Measurements from ENCODE around the gene SCMH1.

The SCMH1 gene

DNA sequence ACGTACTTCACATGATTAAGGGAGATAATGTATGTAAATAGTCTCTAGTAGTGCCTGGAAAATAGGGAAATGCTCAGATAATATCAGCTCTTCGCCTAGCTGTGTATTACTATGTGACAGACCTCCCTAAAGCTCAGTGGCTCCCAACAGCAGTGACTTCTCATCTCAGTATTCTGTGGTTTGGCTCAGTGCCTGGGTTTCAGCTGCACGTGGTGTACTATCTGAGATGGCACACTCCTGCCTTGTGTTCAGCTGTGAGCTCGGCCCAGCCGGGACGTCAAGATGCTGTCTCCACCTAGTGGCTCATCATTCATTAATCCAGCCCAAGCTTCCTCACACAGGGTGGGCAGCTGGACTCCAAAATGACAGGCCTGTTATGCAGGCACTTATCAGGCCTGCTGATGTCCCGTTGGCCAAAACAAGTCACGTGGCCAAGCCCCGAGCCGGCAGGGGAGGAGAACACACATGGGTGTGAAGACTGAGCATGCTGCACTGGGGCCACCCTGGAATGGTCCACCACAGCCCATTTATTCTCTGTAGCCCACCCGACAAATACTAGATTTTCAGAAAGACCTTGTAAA, 238.4 kb downstream of the SCMH1 start:
- peak; percentile 99 for DNase-seq (ENCODE audit: low spot score)

GRCh38 chr1:41003127-41003639, 238.9 kb downstream of the SCMH1 start:
- no peak for DNase-seq (ENCODE audit: low spot score)

- DNase-seq (ENCODE audit: low spot score), result no peak
Measured at GRCh38 chr1:40998668-40999067, 243.4 kb downstream of the SCMH1 start.

- no peak for DNase-seq (ENCODE audit: low spot score)
Measured at GRCh38 chr1:40997096-40997495, 245.0 kb downstream of the SCMH1 start.

DNA sequence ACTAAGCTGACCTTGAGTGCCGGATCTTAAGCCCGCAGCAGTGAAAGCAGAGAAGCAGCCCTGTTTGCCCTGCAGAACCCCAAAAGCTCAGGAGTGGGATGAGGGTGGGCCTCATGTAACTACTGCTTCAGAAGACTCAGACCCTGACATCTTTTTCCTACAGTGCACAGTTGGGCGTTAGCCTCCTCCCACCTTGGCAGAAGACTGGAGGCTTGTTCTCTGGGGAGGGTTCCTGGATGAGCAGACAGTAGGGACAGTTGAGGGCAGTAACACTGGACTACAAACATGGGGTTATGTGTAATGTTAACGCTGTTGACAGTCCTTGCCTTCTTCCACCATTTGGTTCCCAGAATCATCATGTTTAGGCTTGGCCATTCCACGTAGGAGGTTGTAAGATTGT, 253.0 kb downstream of the SCMH1 start:
- DNase-seq (ENCODE audit: low spot score), result no peak

DNA sequence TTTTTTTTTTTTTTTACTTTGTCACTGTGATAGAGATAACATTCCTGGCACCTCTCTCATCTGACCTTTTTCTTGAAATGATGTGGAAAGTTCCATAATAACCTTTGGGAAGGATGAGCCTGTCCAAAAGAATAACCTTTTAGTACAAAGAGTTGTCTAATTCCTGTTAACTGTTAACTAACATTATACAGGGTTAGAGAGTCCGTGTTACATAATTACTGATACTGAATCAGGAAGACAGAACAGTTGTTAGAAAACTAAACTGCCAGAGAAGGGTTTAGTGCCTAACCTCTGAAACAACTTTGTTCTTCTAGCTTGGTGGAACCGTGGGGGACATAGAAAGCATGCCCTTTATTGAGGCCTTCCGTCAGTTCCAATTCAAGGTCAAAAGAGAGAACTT, 253.8 kb downstream of the SCMH1 start:
- no peak for DNase-seq (ENCODE audit: low spot score)

DNA sequence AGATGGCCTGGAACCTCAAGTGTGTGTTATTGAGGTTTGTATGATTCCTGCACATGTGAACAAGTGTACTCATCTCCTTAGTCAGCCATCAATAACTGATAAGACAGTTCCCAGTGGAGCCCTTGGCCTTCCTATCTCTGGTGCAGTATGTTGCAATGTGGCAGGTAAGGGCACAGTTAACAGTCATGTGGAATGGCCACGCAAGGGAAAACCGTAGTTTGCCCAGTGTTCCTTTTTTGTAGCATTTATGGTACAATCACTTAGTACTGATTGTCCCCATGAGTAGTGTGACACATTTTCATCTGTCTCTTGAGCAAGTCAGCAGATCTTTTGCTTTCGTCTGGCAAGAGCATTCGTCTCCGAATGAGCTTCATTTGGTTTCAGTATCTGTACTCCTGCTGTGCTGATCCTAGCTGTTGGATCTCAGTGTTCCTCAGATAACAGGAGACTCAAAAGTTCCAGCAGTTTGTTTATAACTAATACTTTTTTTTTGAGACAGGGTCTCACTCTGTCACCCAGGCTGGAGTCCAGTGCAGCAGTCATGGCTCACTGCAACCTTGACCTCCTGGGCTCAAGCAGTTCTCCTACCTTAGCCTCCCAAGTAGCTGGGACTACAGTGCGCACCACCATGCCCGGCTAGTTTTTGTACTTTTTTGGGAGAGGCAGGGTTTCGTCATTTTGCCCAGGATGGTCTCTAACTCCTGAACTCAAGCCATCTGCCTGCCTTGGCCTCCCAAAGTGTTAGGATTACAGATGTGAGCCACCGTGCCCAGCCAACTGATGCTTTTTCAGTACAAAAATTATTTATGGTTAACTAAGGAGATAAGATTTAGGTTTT, 254.4 kb downstream of the SCMH1 start:
- DNase-seq (ENCODE audit: low spot score), result no peak

DNA sequence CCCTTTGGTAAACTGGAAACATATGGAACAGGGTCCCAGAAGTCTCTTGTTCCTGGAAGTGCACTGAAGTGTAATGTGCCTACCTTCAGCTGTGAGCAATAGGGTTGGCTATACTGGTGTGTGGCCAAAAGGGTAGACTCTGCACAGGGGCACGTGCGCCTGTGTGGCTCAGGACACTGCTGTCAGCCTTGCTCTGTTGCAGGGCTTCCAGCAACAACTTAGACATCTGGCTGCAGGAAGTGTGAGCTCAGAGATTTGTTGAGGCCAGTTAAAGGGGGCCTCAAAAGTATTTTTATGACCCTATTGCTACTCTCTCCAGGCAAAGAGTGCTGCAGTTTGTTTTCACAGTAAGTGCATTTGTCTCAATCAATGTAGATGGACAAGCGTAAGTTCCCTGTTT, 255.2 kb downstream of the SCMH1 start:
- no peak for DNase-seq (ENCODE audit: low spot score)

DNA sequence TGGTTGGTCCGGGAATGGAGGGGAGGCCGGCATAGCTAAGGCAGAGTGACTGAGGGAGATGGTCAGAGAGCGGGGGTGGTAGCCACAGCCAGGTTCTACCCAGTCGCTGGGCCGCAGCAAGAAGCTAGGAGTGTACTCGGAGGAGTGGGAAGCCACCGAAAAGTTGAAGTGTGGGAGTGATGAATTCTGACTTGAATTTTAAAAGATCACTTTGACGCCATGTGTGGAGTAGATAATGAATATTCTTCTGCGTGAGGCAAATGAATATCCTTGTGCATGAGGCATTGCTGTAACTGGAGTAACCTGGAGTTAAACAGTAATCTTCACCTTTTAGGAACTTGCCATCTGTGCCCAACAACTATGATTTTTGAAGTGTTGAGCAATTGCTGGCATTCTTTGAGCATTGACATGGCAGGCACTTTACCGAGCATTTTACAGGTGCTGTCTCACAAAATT, 255.8 kb downstream of the SCMH1 start:
- DNase-seq (ENCODE audit: low spot score), result peak; percentile 72

- peak; percentile 67 for DNase-seq (ENCODE audit: low spot score)
Measured at GRCh38 chr1:40985875-40986274, 256.2 kb downstream of the SCMH1 start.

GRCh38 chr1:40985161-40985560, 256.9 kb downstream of the SCMH1 start:
- DNase-seq (ENCODE audit: low spot score), result no peak

- DNase-seq (ENCODE audit: low spot score), result no peak
Measured at GRCh38 chr1:40984531-40984930, 257.6 kb downstream of the SCMH1 start.

- DNase-seq (ENCODE audit: low spot score), result peak; percentile 30
Measured at GRCh38 chr1:40984066-40984465, 258.0 kb downstream of the SCMH1 start.

DNA sequence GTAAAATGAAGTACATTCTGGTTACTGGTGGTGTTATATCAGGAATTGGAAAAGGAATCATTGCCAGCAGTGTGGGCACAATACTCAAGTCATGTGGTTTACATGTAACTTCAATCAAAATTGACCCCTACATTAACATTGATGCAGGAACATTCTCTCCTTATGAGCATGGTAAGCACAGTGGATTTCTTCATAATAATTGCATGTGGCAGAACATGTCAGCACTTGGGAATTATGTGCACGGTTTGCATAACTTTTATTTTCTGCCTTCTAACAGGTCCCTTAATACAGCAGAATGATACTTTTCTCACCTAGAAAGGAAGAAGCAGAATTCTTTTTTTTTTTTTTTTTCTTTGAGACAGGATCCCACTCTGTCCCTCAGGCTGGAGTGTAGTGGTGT, 258.8 kb downstream of the SCMH1 start:
- DNase-seq (ENCODE audit: low spot score), result no peak

GRCh38 chr1:40982721-40983120, 259.4 kb downstream of the SCMH1 start:
- no peak for DNase-seq (ENCODE audit: low spot score)

DNA sequence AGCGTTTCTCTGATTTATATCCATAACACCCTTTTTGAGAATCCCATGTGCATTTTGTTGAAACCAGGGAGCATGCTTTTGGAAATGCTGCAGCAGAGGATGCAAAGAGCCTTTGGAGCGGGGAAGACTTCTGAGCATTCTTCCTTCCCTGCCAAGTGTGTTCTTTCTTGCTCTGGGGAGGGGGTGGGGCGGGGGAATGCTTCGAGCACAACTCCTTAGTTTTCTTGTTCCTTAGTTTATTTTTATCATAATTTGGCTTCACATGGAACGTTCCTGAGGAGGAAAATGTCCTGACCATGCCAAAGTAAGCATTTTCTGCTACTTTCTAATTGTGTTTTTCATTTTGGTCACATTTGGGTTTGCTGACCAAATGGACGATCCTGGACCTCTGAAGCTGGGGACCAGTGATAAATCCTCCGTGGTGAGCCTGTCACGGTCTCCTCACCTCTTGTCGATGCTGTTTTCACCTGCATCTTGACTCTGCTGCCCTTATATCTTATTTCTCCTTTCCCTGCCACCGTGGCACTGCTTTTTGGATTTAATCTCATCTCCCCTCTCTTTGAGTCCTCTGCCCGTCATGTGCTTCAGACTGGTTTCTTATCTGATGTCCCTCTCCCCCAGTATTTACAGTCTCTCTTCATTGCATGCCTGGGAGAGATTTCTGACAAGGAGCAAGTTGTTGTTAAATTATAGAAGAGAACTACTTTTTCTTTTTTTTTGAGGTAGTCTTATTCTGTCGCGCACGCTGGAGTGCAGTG, 260.2 kb downstream of the SCMH1 start:
- DNase-seq (ENCODE audit: low spot score), result no peak

- peak; percentile 84 for DNase-seq (ENCODE audit: low spot score)
Measured at GRCh38 chr1:40980453-40981121, 261.5 kb downstream of the SCMH1 start.

GRCh38 chr1:40980068-40980452, 262.0 kb downstream of the SCMH1 start:
- no peak for DNase-seq (ENCODE audit: low spot score)

- peak; percentile 94 for DNase-seq (ENCODE audit: low spot score)
Measured at GRCh38 chr1:40979241-40980067, 262.7 kb downstream of the SCMH1 start, which contains the start of gene CTPS1. TSS of gene CTPS1 (plus strand) at chr1:40979696. CDS start at chr1:40983291, 3,595 bp downstream.

- DNase-seq (ENCODE audit: low spot score), result no peak
Measured at GRCh38 chr1:40978886-40979240, 263.2 kb downstream of the SCMH1 start.

DNA sequence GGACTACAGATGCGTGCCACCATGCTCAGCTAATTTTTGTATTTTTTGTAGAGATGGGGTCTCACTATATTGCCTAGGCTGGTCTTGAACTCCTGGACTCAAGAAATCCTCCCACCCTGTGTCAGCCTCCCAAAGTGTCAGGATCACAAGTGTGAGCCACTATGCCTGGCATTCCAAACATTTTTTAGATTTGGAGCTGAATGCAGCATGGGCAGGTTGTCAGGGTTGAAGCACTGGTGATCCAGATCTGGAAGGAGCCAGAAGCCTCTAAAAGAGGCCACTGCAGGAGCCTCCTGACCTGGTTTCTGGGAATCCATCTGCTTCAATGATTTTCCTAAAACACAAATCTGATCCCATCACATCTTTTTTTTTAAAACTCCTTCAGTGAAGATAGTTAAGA, 264.4 kb downstream of the SCMH1 start:
- peak; percentile 23 for DNase-seq (ENCODE audit: low spot score)
